HG03097 (cell line): ENCODE results near the gene ZNF451.
"Not testable (repeated sequence)": the region's sequence is repeated elsewhere in the genome, so short reads cannot be mapped to it uniquely, and the experiment has no call there.

ENCODE experiments used
- ATAC-seq: cut with Tn5 transposase; IDR thresholded peaks from one replicate; pipeline ENCODE4 v1.9.1; 2021; ENCODE audit not compliant: unreplicated experiment, low FRiP score

Gene ZNF451

DNA sequence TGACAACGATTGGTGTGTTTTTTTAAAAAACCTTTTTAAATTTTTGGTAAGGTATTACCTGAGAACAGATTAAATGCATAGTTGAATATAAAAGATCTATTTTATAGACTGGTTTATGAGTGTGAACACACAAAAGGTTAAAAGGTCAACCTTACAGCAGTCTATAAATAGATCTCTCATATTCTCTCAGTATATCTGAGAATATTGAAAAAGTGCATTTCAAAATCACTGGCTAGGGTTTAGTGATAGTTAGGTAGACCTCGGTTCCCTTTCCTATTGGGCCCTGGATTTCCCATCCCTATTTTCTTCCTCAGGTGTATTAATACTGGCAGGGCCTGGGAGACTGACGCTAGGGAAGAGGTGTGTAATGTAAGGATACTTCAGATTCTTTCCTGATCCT, 723 bp upstream of the ZNF451 start:
- ATAC-seq: no peak

DNA sequence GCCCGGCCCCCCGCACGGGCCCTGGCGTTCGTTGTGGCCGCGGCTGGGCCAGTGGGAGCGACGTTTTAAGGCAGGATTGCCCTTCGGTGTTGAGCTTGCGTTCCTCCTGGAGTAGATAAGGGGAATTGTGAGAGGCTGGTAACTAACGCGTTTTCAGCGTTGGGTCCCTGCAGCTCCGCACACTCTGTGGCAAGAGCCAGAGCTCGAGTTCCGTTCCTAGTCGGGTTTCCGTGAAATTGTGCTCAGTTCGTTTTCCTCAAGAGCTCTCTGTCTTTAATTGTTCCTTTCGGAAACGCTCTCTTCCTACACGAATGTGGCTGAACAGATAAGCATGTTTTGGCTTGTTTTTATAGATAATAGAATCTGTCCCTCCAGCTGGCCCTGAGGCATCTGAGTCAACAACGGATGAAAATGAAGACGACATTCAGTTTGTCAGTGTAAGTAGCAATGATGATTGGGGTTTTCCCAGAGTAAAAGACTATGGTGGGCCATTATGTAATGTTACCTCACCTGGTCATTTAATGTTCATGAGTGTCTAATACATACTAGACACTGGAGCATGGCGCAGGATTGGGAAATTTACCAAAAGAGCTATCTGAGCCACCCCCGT, 575 bp downstream of the ZNF451 start:
- ATAC-seq: peak; percentile 8

DNA sequence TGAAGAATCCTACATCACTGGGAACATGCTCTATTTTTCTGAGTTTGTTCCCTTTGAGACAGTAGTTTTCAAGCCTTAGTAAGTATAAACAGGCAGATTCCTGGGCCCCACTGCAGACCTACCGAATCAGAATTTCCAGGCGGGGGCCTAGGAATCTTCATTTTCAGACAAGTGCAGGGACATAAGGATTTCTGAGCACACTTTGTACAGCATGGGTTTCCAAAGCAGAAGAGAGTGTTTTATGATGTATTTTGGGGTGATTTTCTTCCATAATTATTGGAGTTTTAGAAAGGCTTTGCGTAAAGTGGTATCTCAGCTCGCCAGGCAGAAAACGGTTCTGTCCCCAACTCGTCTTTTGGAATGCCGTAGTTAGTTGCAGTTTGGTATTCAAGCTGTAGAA, 1.4 kb downstream of the ZNF451 start:
- not testable (repeated sequence) for ATAC-seq

- ATAC-seq: no peak
These were observed 4.7 kb downstream of the ZNF451 start for GRCh38 chr6:57094689-57095088.

GRCh38 chr6:57097596-57097995, 7.6 kb downstream of the ZNF451 start:
- ATAC-seq: no peak

GRCh38 chr6:57102976-57103375, 13.0 kb downstream of the ZNF451 start:
- ATAC-seq: no peak

GRCh38 chr6:57104336-57104735, 14.3 kb downstream of the ZNF451 start:
- no peak for ATAC-seq

DNA sequence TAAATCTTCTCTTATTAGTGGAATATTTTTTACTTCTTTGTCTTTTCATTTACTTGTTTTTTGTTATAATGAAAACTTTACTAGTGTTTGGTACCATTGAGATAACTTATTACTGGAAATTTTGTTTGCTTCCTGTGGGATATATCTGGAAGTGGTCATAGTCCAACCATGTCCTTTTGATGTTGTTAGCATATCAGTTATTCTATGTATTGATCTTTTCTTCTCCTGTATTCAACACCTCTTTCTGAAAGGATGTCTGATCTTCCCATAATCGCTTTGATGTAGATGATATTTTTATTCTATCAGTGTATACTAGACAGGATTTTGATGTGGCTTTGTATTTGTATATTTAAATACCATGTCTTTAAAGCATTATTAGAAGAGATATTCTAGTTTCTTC, 17.0 kb downstream of the ZNF451 start:
- ATAC-seq: no peak

DNA sequence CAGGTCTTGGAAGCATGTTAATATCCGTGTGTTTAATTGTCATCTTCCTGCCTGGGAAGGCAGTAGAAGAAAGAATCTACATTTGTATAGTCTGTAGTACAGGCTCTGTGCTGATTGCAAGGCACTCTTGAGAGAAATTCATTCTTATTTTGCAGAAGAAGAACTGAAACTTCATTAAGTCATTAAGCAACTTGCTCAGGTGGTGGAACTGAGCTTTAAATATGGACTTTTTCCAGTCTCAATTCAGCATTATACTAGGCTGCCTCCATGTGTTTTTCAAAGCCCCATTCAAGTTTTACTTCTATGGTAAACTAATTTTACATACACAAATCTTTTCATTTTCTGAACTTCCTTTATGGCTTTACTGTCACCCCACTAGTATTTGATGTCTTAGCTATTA, 18.7 kb downstream of the ZNF451 start:
- ATAC-seq: no peak

DNA sequence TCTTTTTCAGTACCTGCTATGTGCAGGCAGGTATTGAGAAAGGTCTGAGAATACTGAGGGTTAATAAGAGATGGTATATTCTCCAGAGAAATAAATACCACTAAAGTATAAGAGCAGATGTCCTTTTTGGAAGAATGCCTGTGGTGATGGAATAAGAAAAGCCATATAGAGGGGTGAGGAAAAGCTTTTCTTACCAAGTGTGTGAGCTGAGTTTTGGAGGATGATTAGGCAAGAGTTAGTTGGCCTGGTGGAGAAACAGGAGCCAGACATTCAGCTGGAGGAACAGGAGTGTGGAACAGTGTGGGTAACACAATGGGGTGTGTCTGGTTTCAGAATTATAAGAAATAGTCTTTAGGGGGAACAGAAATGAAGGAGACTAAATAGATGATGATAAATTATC, 19.9 kb downstream of the ZNF451 start:
- ATAC-seq: no peak

GRCh38 chr6:57113105-57113504, 23.1 kb downstream of the ZNF451 start:
- ATAC-seq: no peak

DNA sequence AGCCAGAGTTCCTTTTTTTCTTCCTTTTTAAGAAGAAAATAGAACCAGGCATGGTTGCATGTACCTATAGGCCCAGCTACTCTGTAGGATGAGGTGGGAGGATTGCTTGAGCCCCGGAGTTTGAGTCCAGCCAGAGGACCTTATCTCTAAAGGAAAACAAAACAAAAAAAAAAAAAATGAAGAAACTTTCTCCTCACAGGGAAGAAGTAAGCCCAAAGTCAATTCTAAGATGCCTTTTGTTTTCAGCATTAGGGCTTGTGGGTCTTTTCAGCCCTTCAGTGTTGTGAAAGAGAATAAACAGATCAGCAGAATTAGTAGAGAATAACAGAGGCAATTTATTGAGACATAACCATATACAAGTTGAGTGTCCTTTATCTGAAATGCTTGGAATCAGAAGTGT, 26.8 kb downstream of the ZNF451 start:
- ATAC-seq: no peak

DNA sequence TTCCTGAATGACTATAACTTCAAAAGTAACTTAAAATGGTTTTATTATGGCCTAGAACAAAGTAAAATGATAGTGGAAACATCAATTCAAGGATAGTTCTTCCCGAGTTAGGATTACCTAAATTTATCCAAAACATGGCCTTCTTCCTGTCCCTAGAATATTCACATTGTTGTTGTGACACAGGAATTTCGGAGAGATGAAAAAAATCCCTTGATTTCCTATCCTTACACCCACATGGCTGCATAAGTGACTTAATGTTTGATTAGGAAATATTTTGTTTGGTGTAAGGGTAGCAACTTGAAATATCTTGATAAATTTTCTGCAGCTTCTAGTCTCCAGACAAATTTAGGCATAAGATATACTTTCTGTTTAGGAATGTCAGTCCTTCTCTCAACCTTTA, 27.8 kb downstream of the ZNF451 start:
- ATAC-seq: no peak

- ATAC-seq: no peak
These were observed 33.1 kb downstream of the ZNF451 start for GRCh38 chr6:57123111-57123510.

DNA sequence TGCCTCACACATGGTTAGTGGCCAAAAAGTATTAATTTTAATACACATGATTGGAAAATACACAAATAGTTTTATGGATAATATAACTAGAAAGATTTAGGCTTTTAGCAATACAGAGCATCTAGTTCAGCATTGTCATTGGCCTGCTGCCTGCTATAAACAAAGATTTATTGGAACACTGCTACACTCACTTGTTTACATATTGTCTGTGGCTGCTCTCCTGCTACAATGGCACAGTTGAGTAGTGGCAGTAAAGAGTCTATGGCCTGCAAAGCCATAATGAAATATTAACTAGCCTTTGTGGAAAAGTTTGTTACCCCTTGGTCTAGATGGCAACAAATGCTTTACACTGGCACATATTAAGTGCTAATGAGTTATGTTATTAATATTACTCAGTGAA, 37.8 kb downstream of the ZNF451 start:
- no peak for ATAC-seq

DNA sequence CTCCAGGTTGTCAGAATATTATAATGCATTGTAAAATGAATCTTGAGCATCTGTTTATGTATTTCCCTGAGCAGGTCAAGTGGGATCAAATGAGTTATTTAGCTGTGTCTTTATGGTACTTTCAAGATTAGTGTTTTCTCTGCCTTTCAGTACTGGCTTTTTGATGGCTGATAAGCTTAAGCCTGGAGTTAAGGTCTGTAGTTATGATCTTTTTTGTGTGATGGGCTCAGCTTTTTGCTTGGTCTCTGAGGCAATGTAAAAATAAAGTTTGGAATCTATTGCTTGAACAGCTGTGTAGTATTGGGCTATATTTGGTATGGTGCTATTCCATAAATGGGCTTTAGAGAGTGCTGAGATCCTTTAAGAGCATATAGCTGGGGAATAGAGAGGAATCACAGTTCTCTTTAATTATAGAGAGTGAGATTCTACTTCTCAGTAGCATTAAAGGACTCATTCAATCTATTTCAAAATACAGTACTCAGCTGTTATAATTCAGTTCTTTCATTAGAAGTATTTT, 40.7 kb downstream of the ZNF451 start:
- no peak for ATAC-seq

DNA sequence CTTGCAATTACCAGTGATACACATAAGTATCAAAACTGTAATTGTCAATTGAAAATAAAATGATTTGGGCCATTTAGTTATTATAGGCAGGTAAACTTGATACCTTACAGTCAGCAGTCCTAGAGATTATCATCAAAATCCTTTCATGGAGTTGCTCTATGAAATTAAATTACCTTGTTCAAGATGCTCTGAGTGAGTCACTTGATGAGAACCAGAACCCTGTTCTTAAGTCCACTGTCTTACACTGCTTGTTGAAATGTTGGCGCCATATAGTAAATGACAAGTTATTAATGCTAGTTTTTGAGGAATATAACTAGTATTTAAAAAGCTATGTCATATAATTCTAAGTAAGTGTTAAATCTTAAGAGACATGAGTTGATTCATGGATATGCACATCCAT, 45.0 kb downstream of the ZNF451 start:
- no peak for ATAC-seq

DNA sequence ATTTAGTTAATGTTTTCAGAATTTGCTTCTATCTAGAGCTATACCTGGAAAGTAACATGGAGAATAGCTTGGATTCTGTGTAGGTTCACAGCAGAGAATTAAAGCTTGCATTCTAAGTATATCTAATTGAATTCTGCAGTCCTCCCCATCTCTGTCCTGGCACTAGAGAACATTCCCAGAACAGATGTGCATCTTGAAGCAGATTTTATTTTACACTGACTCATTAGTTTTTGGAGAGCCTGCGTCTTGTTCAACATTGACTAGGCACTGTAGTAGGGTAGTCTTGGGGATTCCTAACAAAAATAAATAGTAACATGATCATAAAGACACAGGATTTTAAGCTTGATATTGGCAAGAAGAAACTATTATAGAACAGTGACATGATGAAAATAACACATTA, 45.9 kb downstream of the ZNF451 start:
- ATAC-seq: no peak

- ATAC-seq: no peak
These were observed 47.4 kb downstream of the ZNF451 start for GRCh38 chr6:57137350-57137749.

DNA sequence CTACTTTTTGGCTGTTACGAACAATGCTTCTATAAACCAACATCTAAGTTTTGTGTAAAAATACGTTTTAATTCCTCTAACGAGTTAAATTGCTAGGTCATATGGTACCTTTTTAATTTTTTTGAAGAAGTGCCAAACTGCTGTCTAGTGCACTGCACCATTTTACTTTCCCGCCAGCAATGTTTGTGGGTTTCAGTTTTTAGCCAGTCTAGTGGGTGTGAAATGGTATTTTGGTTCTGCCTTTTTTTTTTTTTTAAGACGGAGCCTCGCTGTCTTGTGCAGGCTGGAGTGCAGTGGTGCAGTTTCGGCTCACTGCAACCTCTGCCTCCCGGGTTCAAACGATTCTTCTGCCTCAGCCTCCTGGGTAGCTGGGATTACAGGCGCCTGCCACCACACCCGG, 48.0 kb downstream of the ZNF451 start:
- no peak for ATAC-seq

DNA sequence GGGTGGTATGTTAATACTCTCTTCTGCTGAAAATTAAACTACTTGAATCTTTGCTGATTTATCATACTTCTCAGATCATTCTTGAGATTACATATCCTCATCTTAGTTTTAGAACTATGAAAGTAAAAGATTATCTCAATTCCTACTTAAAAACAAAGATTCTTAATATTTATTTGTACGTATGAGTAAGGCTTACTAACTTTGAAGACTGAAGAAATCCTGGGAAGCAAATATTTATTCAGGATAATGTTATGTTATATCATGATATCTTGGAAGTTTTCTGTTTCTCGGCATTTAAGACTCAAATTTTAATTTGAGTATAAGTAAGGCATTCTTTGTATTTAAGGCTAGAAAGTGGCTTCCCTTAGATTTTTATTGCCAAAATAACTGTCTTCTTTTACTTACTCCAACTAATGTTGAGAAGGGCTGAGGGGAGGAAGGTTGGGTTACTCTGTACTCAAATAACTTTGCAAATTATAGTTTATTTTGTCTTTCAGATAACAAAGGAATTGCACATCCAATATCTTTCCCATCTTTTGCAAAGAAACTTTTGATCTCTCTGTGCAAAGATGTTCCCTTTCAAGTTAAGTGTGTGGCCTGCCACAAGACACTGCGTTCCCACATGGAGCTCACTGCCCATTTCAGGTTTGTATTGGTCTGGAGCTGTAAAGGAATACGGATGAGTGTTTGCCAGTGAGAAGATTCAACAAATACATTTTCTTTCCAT, 51.6 kb downstream of the ZNF451 start:
- no peak for ATAC-seq

- ATAC-seq: no peak
These were observed 52.2 kb downstream of the ZNF451 start for GRCh38 chr6:57142178-57142525.
